HG02588 (cell line): Measurements from ENCODE around the gene SLC17A9.
A peak's percentile ranks its signal among the peaks of the same experiment; 100 is the strongest.

Experiments
- ATAC-seq: cut with Tn5 transposase; IDR thresholded peaks from one replicate; pipeline ENCODE4 v1.9.1; 2021; ENCODE audit warnings: mild to moderate bottlenecking, moderate library complexity; ENCODE audit not compliant: unreplicated experiment

Gene SLC17A9

DNA sequence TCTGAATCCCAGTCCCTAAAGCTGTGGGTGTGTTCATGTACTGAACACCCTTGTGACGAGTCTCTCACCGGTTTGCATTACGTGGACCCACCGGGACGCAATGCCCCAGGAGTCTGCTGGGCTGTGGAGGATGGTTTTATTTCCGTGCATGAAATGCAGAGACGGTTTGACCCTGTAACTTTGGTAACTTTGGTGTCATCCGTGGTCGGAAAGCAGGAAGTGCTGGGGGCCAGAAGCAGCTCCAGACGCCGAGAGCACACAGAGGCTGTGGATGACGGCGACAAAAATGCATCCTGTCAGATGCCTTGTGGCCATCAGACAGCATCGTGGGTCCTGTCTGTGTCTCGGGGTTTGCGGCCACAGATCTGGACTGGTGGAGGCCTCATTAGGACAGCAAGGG lies 47.1 kb downstream of the SLC17A9 start:
- ATAC-seq = no peak

GRCh38 chr20:63000036-63000435 lies 47.5 kb downstream of the SLC17A9 start:
- no peak for ATAC-seq

GRCh38 chr20:63000958-63001357 lies 48.4 kb downstream of the SLC17A9 start:
- ATAC-seq = no peak

DNA sequence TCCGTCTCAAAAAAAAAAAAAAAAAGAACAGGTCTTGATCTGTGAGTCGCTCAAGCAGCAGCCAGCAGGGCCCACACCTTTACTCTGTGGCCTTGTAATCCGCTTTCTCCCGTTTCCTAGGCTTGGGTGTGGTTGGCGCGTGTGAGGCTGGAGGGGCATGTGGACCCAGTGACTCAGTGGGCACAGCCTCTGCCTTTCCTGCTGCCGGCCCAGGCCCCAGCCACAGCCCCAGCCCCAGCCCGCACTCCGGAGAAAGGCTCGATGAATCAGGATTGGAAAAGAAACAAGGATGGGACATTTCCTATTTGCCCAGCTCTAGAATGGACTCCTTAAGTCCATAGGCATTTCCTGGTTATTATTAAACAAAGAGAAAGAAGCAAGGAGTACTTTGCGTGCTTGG lies 50.0 kb downstream of the SLC17A9 start:
- no peak for ATAC-seq

- ATAC-seq = no peak
These were observed 51.0 kb downstream of the SLC17A9 start for GRCh38 chr20:63003546-63003945.

- no peak for ATAC-seq
These were observed 52.3 kb downstream of the SLC17A9 start for GRCh38 chr20:63004607-63005364.

- no peak for ATAC-seq
These were observed 52.9 kb downstream of the SLC17A9 start for GRCh38 chr20:63005365-63005861.

DNA sequence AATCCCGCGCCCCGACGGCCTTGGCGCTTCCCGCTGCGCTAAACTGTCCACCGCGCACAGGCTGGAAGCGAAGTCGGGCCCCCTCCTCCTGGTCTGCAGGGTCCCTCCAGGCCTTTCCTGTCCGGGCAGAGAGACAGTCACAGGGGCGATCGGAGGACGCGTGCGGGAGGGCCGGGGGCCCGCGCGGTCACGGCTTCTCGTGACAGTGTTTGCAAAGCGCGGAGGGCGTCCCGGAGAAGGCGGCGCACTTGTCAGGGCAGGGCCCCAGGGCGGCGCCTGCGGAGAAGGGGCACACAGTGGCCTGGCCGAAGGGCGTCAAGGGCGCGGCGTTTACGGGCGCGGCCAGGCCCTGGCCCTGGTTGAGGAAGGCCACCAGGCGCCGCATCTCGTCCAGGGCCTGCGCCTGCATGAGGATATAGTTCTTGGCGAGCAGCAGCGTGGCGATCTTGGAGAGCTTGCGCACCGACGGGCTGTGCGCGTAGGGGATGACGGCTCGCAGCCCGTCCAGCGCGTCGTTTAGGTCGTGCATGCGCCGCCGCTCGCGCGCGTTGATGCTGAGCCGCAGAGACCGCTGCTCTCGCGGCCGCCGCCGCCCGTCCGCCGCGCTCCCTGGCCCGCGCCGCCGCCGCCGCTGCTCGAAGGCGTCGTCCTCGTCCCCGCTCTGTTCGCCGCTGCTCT lies 53.5 kb downstream of the SLC17A9 start:
- ATAC-seq = no peak

GRCh38 chr20:63006540-63007359 lies 54.2 kb downstream of the SLC17A9 start, which contains the start of gene BHLHE23:
TSS of gene BHLHE23 (minus strand) at chr20:63006964. CDS start at chr20:63006774, 190 bp downstream.
- no peak for ATAC-seq

DNA sequence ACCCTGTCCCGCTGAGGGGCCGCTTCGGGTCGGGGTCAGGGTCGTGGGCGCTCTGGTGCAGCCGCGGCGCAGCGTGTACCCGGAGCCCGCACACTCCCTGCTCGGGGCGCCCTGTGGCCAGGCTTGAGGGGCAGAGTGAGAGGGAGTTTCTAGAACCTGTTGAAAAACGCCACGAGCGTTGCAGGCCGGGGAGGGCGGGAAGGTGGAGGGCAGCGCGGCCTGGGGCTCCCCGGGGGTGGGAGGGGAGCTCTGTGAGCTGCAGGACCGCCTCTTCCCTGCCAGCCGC lies 54.8 kb downstream of the SLC17A9 start:
- no peak for ATAC-seq

- no peak for ATAC-seq
These were observed 55.4 kb downstream of the SLC17A9 start for GRCh38 chr20:63007646-63008488.

- ATAC-seq = no peak
These were observed 56.1 kb downstream of the SLC17A9 start for GRCh38 chr20:63008541-63009044.

DNA sequence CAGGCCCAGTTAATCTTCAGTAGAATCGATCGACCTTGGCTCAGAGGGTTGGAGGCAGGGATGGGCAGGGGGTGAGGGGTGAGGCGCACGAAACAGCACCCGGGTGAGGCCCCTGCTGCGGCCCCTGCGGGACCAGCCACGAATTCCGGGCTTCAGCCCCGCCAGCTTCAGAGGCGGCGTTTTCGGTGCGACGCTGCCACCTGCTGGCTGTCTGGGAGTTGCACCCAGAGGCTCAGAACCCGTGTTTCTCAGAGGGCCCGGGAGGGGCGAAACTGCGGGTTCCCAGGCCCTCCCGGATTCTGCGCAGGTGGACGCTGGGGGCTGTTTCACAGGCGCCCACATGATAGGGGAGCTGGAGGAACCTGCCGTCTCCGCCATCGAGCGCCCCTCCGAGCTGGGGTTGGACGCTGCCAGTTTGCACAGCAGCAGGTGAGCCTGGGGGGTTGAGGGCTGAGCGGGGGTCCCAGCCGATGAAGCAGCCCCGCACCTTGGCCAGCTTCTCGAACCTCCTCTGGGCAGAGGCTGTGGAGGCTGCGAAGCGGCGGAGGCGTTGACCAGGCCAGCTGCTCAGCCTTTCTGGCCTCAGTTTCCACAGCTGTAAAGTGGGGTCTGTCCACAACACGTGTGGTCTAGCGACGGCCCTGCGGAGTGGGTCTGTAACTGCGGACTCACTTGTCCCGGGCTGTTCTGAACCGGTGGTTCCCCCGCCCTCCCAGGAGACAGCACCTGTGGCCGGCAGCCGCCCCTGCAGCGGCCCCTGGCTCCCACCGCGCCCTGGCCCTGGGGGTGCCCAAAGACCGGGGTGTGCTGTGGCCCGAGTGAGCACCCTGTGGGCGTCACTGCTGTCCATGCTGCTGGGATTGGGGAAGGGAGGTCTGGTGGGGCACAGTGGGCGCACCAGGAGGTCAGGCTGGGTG lies 56.8 kb downstream of the SLC17A9 start:
- peak; percentile 42 for ATAC-seq

DNA sequence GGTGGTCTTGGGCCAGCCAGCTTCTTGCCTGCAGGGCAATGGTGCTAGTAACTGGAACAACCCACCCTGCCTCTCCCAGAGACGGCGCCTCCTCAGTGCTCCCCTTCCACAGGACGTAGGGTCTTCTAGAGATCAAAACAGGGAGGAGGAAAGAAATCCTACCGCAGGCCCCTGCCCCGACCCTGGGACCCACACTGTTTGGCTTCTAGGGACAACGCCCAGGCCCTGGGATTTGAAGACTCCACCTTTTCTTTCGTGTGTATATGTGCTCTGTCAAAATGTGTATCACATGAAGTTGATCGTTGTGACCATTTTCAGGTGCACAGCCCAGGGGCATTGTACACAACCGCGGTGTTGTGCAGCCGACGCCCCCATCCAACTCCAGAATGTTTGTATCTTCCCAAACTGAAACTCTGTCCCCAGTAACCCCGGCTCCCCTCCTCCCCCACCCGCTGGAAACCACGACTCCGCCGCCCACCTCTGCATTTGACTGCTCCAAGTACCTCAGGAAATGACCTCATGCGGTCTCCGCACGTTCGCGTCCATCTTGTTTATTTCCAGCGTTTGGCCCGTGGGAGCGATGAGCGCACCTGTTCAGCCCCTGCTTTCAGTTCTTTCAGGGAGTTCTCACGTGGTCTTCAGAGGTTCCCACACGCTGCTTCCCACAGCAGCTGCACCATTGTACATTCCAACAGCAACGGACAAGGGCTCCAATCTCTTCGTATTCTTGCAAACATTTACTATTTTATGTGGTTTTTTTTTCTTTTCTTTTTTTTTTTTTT lies 57.7 kb downstream of the SLC17A9 start:
- ATAC-seq = peak; percentile 39

DNA sequence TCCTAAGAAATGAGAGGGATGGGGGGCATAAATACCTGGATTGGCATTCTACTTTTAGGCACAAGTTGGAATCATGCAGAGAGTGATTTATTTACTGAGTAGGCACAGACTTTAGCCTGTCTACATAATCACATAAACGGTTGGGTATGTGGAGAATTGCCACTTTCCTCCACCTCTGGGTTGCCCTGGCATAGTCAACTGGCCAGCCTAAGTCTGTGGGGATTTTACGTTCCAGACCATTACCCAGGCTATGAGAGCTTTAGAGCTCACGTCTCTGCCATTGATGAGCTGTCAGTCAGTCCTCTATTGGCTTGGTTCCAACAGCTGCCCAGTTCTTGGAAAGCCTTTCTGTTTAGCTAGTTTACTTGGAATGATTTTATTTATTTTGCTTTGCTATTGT lies 59.3 kb downstream of the SLC17A9 start:
- ATAC-seq = no peak

- ATAC-seq = no peak
These were observed 60.7 kb downstream of the SLC17A9 start for GRCh38 chr20:63013207-63013606.

GRCh38 chr20:63014287-63014686 lies 61.8 kb downstream of the SLC17A9 start:
- no peak for ATAC-seq

GRCh38 chr20:63014710-63015109 lies 62.2 kb downstream of the SLC17A9 start:
- ATAC-seq = no peak
